Adipocyte (in vitro differentiated cells): ENCODE measurements around the gene EDARADD.
A peak's percentile ranks its signal among the peaks of the same experiment; 100 is the strongest.
"Not testable (repeated sequence)": the region's sequence is repeated elsewhere in the genome, so short reads cannot be mapped to it uniquely, and the experiment has no call there.

Experiments
- DNase-seq: peaks from one replicate; pipeline ENCODE4 v3.0.0-alpha.2; 2015; ENCODE audit warnings: low read depth
- H3K27me3 ChIP-seq: replicated peaks from 2 replicates; pipeline ENCODE4 v1.7.0; 2013; ENCODE audit warnings: mild to moderate bottlenecking, low read length, moderate library complexity; ENCODE audit not compliant: control insufficient read depth, insufficient read depth
- H3K36me3 ChIP-seq: 2 replicates; pipeline ENCODE4 v1.7.0; 2013; ENCODE audit warnings: low read length, mild to moderate bottlenecking, moderate library complexity; ENCODE audit not compliant: control insufficient read depth, insufficient read depth, severe bottlenecking
- H3K4me1 ChIP-seq: 2 replicates; pipeline ENCODE4 v1.7.0; 2013; ENCODE audit warnings: mild to moderate bottlenecking, low read length, moderate library complexity; ENCODE audit not compliant: control insufficient read depth, insufficient read depth
- H3K4me3 ChIP-seq: 2 replicates; pipeline ENCODE4 v1.7.0; 2013; ENCODE audit warnings: mild to moderate bottlenecking, low read length, moderate library complexity
- H3K9ac ChIP-seq: 2 replicates; pipeline ENCODE4 v1.7.0; 2013; ENCODE audit warnings: mild to moderate bottlenecking, low read length, moderate library complexity
- H3K9me3 ChIP-seq: 2 replicates; pipeline ENCODE4 v1.7.0; 2013; ENCODE audit warnings: mild to moderate bottlenecking, low read length, moderate library complexity; ENCODE audit not compliant: control insufficient read depth

Gene EDARADD

GRCh38 chr1:236504338-236504737 is 110.3 kb downstream of the EDARADD start:
- DNase-seq, H3K36me3 ChIP-seq, H3K27me3 ChIP-seq, H3K4me3 ChIP-seq, H3K9me3 ChIP-seq, H3K9ac ChIP-seq: not testable (repeated sequence)
- peaks cover 14% of the 10 kb centered on the region for H3K4me1 ChIP-seq

DNA sequence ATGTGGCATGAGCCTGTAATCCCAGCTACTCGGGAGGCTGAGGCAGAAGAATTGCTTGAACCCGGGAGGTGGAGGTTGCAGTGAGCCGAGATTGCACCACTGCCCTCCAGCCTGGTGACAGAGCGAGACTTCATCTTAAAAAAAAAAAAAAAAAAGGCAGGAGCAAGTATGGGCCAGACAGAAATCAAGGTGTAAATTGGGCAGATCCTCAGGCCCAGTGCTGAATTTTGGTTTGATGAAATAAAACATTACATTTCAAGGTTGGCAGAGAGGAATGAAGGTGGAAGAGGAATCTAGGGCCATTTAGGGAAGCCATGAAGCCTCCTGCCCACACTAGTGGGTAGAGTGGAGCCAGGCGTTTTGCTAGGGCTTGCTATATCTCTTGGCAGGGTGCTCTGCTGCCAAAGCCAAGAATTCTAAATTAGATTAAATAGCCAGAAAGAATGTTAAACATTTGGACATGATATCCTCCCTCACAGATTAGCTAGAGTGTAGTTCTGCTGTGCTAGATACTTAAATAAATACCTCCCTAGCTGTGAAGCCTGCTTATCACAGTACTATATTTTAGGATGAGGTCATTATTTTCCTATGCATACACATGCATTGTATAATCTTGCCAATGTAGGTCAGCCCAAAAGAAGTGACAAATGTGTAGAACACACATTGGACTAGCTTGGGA is 113.1 kb downstream of the EDARADD start:
- peak; percentile 72 for DNase-seq
- peaks cover 13% of the 10 kb centered on the region for H3K4me1 ChIP-seq
- H3K4me3 ChIP-seq, result no peak overlapping the region
- H3K9me3 ChIP-seq, result no peaks in the 10 kb centered on the region
- peaks cover 2% of the 10 kb centered on the region for H3K27me3 ChIP-seq
- no peaks in the 10 kb centered on the region for H3K36me3 ChIP-seq
- no peak overlapping the region for H3K9ac ChIP-seq

DNA sequence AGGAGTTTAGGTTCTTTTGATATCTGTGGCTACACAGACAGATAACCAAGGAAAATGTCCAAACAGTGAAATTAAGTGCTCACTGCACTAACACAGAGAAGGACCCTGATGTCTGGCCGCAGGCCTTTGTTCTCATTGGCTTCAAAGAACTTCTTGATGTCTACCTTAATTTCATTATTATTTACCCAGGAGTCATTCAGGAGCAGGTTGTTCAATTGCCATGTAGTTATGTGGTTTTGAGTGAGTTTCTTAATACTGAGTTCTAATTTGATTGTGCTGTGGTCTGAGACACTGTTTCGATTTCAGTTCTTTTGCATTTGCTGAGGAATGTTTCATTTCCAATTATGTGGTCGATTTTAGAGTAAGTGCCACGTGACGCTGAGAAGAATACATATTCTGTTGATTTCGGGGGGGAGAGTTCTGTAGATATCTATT is 114.5 kb downstream of the EDARADD start:
- Histone ChIP-seq H3K4me1 (peaks cover 8% of the 10 kb centered on the region), H3K9ac (no peak overlapping the region), H3K36me3 (no peaks in the 10 kb centered on the region), H3K9me3 (no peaks in the 10 kb centered on the region), H3K27me3 (peaks cover 2% of the 10 kb centered on the region), H3K4me3 (no peak overlapping the region)
- DNase-seq, result no peak

GRCh38 chr1:236509203-236509602 is 115.1 kb downstream of the EDARADD start:
- peaks cover 8% of the 10 kb centered on the region for H3K4me1 ChIP-seq
- H3K36me3 ChIP-seq, result no peaks in the 10 kb centered on the region
- H3K9me3 ChIP-seq, result no peaks in the 10 kb centered on the region
- no peak for DNase-seq
- no peak overlapping the region for H3K9ac ChIP-seq
- peaks cover 2% of the 10 kb centered on the region for H3K27me3 ChIP-seq
- H3K4me3 ChIP-seq, result no peak overlapping the region

DNA sequence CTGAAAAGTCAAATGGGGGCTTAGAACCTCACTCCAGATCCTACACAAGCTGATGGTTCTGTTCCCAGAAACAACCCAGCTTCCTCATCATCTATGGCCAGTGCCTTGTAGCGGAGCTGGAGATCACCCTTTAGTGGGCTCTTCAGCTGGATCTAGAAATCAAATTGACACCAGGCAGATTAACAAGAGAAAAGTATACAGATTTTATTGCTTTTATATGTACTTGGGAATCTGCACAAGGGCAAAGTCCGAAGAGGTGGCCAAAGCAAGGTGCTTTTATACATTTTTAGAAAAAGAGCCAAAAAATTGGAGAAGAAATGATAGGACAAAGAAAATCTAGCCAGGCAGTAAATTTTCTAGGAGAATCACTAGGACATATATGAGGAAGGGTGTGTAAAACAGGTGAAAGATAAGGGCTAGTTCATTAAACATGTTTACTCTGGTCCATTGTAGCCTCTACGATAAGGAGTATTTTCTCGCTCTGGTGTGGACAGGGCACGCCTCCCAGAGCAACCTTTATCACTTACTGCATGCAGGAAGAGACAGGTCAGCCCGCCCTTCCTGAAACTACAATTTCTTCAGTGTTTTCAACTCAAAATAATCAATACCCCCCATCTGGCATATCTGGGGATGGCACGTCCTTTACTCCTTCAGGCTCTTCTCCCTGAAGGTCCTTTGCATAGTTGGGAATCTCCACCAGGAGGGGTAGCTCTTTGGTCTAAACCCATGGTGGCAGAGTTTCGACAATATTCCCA is 115.7 kb downstream of the EDARADD start:
- H3K36me3 ChIP-seq, result no peaks in the 10 kb centered on the region
- no peaks in the 10 kb centered on the region for H3K9me3 ChIP-seq
- DNase-seq, result no peak
- peaks cover 8% of the 10 kb centered on the region for H3K4me1 ChIP-seq
- H3K9ac ChIP-seq, result no peak overlapping the region
- peaks cover 2% of the 10 kb centered on the region for H3K27me3 ChIP-seq
- no peak overlapping the region for H3K4me3 ChIP-seq

DNA sequence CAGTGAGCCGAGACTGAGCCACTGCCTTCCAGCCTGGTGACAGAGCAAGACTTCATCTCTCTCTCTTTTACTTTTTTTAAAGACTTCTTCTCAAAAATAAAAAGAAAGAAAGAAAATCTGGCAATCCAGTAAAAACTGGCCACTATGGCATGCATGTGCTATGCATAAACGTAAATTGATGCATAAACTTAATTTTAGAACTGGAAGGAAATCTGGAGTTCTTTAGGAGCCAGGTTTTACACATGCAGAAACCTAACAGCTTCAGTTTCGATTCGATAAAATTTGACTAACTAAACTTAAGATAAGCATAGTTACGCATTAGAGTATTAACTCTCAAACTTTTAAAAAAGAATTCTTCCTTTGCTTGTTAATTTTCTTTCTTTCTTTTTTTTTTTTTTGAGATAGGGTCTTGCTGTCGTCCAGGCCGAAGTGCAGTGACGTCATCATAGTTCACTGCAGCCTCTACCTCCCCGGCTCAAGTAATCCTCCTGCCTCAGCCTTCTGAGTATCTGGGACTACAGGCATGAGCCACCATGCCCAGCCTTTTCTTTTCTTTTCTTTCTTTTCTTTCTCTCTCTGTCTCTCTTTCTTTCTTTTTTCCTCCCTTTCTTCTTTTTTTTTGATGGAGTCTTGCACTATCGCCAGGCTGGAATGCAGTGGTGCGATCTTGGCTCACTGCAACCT is 117.8 kb downstream of the EDARADD start:
- Histone ChIP-seq H3K4me1 (peaks cover 8% of the 10 kb centered on the region), H3K27me3 (peaks cover 2% of the 10 kb centered on the region), H3K9me3 (no peaks in the 10 kb centered on the region), H3K9ac (no peak overlapping the region), H3K36me3 (no peaks in the 10 kb centered on the region), H3K4me3 (no peak overlapping the region)
- no peak for DNase-seq

- Histone ChIP-seq H3K9me3 (no peaks in the 10 kb centered on the region), H3K9ac (no peak overlapping the region), H3K4me1 (no peaks in the 10 kb centered on the region), H3K4me3 (no peak overlapping the region), H3K27me3 (peaks cover 2% of the 10 kb centered on the region), H3K36me3 (no peaks in the 10 kb centered on the region)
- DNase-seq, result no peak
Measured at GRCh38 chr1:236514703-236515442, 120.8 kb downstream of the EDARADD start.

GRCh38 chr1:236515443-236515958 is 121.4 kb downstream of the EDARADD start:
- Histone ChIP-seq H3K36me3 (no peaks in the 10 kb centered on the region), H3K4me1 (peaks cover 6% of the 10 kb centered on the region), H3K9me3 (no peaks in the 10 kb centered on the region), H3K4me3 (no peak overlapping the region), H3K27me3 (no peaks in the 10 kb centered on the region), H3K9ac (no peak overlapping the region)
- no peak for DNase-seq

- H3K27me3 ChIP-seq, result no peaks in the 10 kb centered on the region
- no peak overlapping the region for H3K4me3 ChIP-seq
- H3K9me3 ChIP-seq, result no peaks in the 10 kb centered on the region
- DNase-seq, result peak; percentile 86
- peaks cover 8% of the 10 kb centered on the region for H3K4me1 ChIP-seq
- no peaks in the 10 kb centered on the region for H3K36me3 ChIP-seq
- H3K9ac ChIP-seq, result no peak overlapping the region
Measured at GRCh38 chr1:236516929-236517704, 123.0 kb downstream of the EDARADD start.

GRCh38 chr1:236518322-236518721 is 124.2 kb downstream of the EDARADD start:
- H3K36me3 ChIP-seq, result no peaks in the 10 kb centered on the region
- no peaks in the 10 kb centered on the region for H3K9me3 ChIP-seq
- H3K4me1 ChIP-seq, result peaks cover 11% of the 10 kb centered on the region
- no peak overlapping the region for H3K4me3 ChIP-seq
- no peak overlapping the region for H3K9ac ChIP-seq
- DNase-seq, result peak; percentile 37
- no peaks in the 10 kb centered on the region for H3K27me3 ChIP-seq
